ENCODE results near the gene STXBP5L. TPM values are rescaled to one million over a fixed set of nuclear protein-coding genes. Genes with fewer than 3 reads are reported as not detected.
"Not testable (repeated sequence)": the region's sequence is repeated elsewhere in the genome, so short reads cannot be mapped to it uniquely, and the experiment has no call there.

The STXBP5L gene
- polyA plus RNA-seq, 1 donor from 2014 or later = 7.6 TPM

GRCh38 chr3:121111086-121111485, 203.1 kb downstream of the STXBP5L start:
- not testable (repeated sequence) for H3K9me3 ChIP-seq (ENCODE audit: low read length); H3F3A ChIP-seq (ENCODE audit: insufficient read depth, low read length, poor library complexity, severe bottlenecking); H3K9me2 ChIP-seq (ENCODE audit: insufficient read depth, low read length); H3K4me2 ChIP-seq (ENCODE audit: low read length); H3K27ac ChIP-seq (ENCODE audit: low read length); H3K4me3 ChIP-seq (ENCODE audit: low read length); H3K36me3 ChIP-seq (ENCODE audit: insufficient read depth, low read length); H2AFZ ChIP-seq (ENCODE audit: low read depth, low read length); H3K79me2 ChIP-seq (replicated peaks; ENCODE audit: insufficient read depth, low read length); H4K20me1 ChIP-seq (ENCODE audit: insufficient read depth); H3K9ac ChIP-seq (ENCODE audit: low read length); H3K27me3 ChIP-seq (ENCODE audit: insufficient read depth, low read depth, low read length)

GRCh38 chr3:121111914-121112612, 204.1 kb downstream of the STXBP5L start:
- H3K27me3 ChIP-seq (ENCODE audit: insufficient read depth, low read depth, low read length) = no peaks in the 10 kb centered on the region
- no peak overlapping the region for H2AFZ ChIP-seq (ENCODE audit: low read depth, low read length)
- no peaks in the 10 kb centered on the region for H3K9me2 ChIP-seq (ENCODE audit: insufficient read depth, low read length)
- H3K9me3 ChIP-seq (ENCODE audit: low read length) = no peaks in the 10 kb centered on the region
- TF ChIP-seq EZH2 (IDR thresholded peaks at IDR 0.05; ENCODE audit: borderline replicate concordance, insufficient read depth, low read length, poor library complexity, severe bottlenecking) (no peak), CTCF (IDR thresholded peaks at IDR 0.05; ENCODE audit: poor library complexity, severe bottlenecking) (no peak), RAD21 (conservative IDR thresholded peaks at IDR 0.05) (no peak), SMC3 (conservative IDR thresholded peaks at IDR 0.05; ENCODE audit: poor library complexity) (no peak), EP300 (conservative IDR thresholded peaks at IDR 0.05; ENCODE audit: poor library complexity, severe bottlenecking) (no peak), POLR2AphosphoS5 (IDR thresholded peaks at IDR 0.05) (no peak), REST (IDR thresholded peaks at IDR 0.05; ENCODE audit: borderline replicate concordance) (no peak), TAF1 (IDR thresholded peaks at IDR 0.05; ENCODE audit: low read depth) (no peak), MXI1 (conservative IDR thresholded peaks at IDR 0.05; ENCODE audit: poor library complexity, severe bottlenecking) (no peak)
- no peaks in the 10 kb centered on the region for H4K20me1 ChIP-seq (ENCODE audit: insufficient read depth)
- no peaks in the 10 kb centered on the region for H3K79me2 ChIP-seq (replicated peaks; ENCODE audit: insufficient read depth, low read length)
- H3K36me3 ChIP-seq (ENCODE audit: insufficient read depth, low read length) = no peaks in the 10 kb centered on the region
- no peak overlapping the region for H3K9ac ChIP-seq (ENCODE audit: low read length)
- no peak overlapping the region for H3K4me2 ChIP-seq (ENCODE audit: low read length)
- H3K4me3 ChIP-seq (ENCODE audit: low read length) = no peak overlapping the region
- H3K27ac ChIP-seq (ENCODE audit: low read length) = no peak overlapping the region
- H3F3A ChIP-seq (ENCODE audit: insufficient read depth, low read length, poor library complexity, severe bottlenecking) = no peaks in the 10 kb centered on the region
